H1 (cell line): ENCODE results near the gene TIAL1. TPM values are rescaled to one million over a fixed set of nuclear protein-coding genes. Genes with fewer than 3 reads are reported as not detected.
A peak's percentile ranks its signal among the peaks of the same experiment; 100 is the strongest.

Experiments
- BCL11A ChIP-seq, 2 experiments: IDR thresholded peaks; one replicate each; pipeline ENCODE4 v1.6.1; 2011; ENCODE audit warnings: low read depth in 2 of 2, low read length in 2 of 2, mild to moderate bottlenecking in 2 of 2
- CEBPB ChIP-seq: IDR thresholded peaks from 2 replicates; pipeline ENCODE4 v1.6.1; 2012; ENCODE audit warnings: low read depth, low read length
- CHD7 ChIP-seq: fragments of 300-600 bp; sonication (generic); IDR thresholded peaks from 2 replicates; pipeline ENCODE4 v1.7.1; 2012; ENCODE audit warnings: low read length, moderate library complexity, mild to moderate bottlenecking, inconsistent platforms; ENCODE audit not compliant: insufficient replicate concordance
- NANOG ChIP-seq: IDR thresholded peaks from 2 replicates; pipeline ENCODE4 v1.6.1; 2011; ENCODE audit warnings: low read length, low read depth, mild to moderate bottlenecking, inconsistent platforms; ENCODE audit not compliant: insufficient read depth, poor library complexity, severe bottlenecking
- PHF8 ChIP-seq: fragments of 200-600 bp; sonication (generic); conservative IDR thresholded peaks from 2 replicates; pipeline ENCODE4 v1.7.1; 2012; ENCODE audit warnings: low read depth, mild to moderate bottlenecking, inconsistent platforms, low read length, moderate library complexity
- RNF2 ChIP-seq: fragments of 200-900, 300-1000 bp; sonication (generic); IDR thresholded peaks from 2 replicates; pipeline ENCODE4 v1.7.1; 2016; ENCODE audit warnings: borderline replicate concordance, low read depth, mild to moderate bottlenecking, antibody characterized with exemption, low read length; ENCODE audit not compliant: poor library complexity, severe bottlenecking; ENCODE audit errors: missing control alignments
- SIN3A ChIP-seq, 2 experiments: IDR thresholded peaks in 1 of 2; conservative IDR thresholded peaks in 1 of 2; 2 replicates each; pipeline ENCODE4 v1.6.1; 2011 to 2012; ENCODE audit warnings: low read length in 2 of 2, improper control_type of control experiment in 1 of 2, low read depth in 1 of 2, mild to moderate bottlenecking in 1 of 2
- SP1 ChIP-seq: IDR thresholded peaks from 2 replicates; pipeline ENCODE4 v1.6.1; 2011; ENCODE audit warnings: low read depth, low read length
- TAF1 ChIP-seq: IDR thresholded peaks from 2 replicates; pipeline ENCODE4 v1.6.1; 2011; ENCODE audit warnings: mild to moderate bottlenecking, low read depth, low read length
- polyA plus RNA-seq, 7 experiments: library from polyadenylated mRNA; depleted of rRNA in 3 of 7; stranded (reverse) in 5 of 7; unstranded in 2 of 7; fragments of >200 nt in 5 of 7; fragments of 200-250 nt in 2 of 7; gene quantifications; 1 replicate in 5 of 7; 2 replicates in 1 of 7; 4 replicates in 1 of 7; pipeline versions ENCODE4 v1.2.1 to v1.2.3, GENCODE V29; 2011 to 2013; ENCODE audit warnings: missing spikeins in 2 of 7, mixed read lengths in 2 of 7
- total RNA-seq: library from RNA; stranded (reverse); fragmentation: NEBNext Ultra II Directional; extraction: Animal tissue kit (Norgen Biotek cat#: 25700); gene quantifications from 2 replicates; pipeline ENCODE4 v1.2.1, GENCODE V29; 2021

Gene TIAL1
- total and polyA plus RNA-seq, 2 of the 8 experiments (the other 6 are each of a cell fraction or from before 2014, with no cell fraction given): 50.4 to 166 TPM

DNA sequence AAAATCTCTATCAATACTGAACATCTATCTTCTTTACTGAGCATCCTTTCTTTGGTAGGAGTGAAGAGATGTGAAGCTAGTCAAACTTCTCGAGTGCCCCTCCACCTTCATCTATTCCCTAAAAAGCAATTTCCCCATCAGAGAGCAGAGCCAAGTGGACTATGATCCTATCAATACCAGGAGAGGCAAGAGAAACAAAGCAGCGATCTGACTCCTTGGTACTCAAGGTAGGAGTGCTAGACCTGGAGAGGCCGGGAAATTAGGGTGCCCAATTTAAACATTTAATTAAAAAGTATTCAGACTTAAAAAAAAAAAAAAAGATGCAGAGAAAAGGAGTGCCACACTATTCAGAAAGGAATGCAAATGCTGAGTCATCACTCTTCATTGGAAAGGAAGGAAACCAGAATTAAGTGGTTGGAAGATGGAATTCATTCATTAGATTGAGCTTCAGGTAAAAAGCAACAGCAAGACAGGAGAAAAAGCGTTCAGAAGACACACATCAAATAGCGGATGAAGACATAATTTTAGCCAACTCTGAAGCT lies 1.6 kb downstream of the TIAL1 start (continued):
- peak in 1 of 2 experiments; percentile 55; a peak in 1 of 4 replicates for TF ChIP-seq SIN3A (conservative IDR thresholded peaks at IDR 0.05 in 1 of 2, IDR thresholded peaks at IDR 0.05 in 1 of 2; ENCODE audit: low read depth in 1 of 2, low read length in 2 of 2)
- TF ChIP-seq BCL11A (IDR thresholded peaks at IDR 0.05; ENCODE audit: low read depth in 2 of 2, low read length in 2 of 2): no peak
- no peak for TF ChIP-seq CEBPB
- no peak for TF ChIP-seq RNF2
- TF ChIP-seq NANOG: no peak
- no peak for TF ChIP-seq CHD7
- TF ChIP-seq TAF1: no peak
- TF ChIP-seq PHF8: no peak
- no peak for TF ChIP-seq SP1
- TF ChIP-seq, all 59 proteins: peak for 4
